Astrocyte (in vitro differentiated cells and primary cell): ENCODE results near the gene CEP68.

Source experiments
- CTCF ChIP-seq: IDR thresholded peaks from 2 replicates; pipeline ENCODE4 v1.5.1; 2011; ENCODE audit warnings: low read depth, mild to moderate bottlenecking, inconsistent platforms, low read length, moderate library complexity; ENCODE audit not compliant: insufficient read depth
- EZH2 ChIP-seq: IDR thresholded peaks from 2 replicates; pipeline ENCODE4 v1.6.1; 2012; ENCODE audit warnings: mild to moderate bottlenecking, low read length, inconsistent platforms; ENCODE audit not compliant: insufficient read depth

GRCh38 chr2:65081232-65081685 lies 25.0 kb downstream of the CEP68 start:
- TF ChIP-seq EZH2 (no peak), CTCF (no peak)
